Hepatocyte (in vitro differentiated cells): ENCODE measurements around the gene KNL1.

Source experiments
- EZH2 ChIP-seq: fragments of 200-600 bp; sonication (generic); IDR thresholded peaks from 2 replicates; pipeline ENCODE4 v1.6.1; 2016; ENCODE audit warnings: antibody characterized with exemption, mild to moderate bottlenecking, borderline replicate concordance
- EZH2phosphoT487 ChIP-seq: fragments of 200-600 bp; sonication (generic); IDR thresholded peaks from one replicate; pipeline ENCODE4 v1.6.1; 2018; ENCODE audit warnings: antibody characterized with exemption, mild to moderate bottlenecking, low read depth, moderate library complexity; ENCODE audit not compliant: unreplicated experiment, severe bottlenecking
- TF ChIP-seq, protein P1 (sequence below): fragments of 200-600 bp; sonication (generic); IDR thresholded peaks from 2 replicates; pipeline ENCODE4 v1.5.1; 2016; ENCODE audit warnings: antibody characterized with exemption, mild to moderate bottlenecking; ENCODE audit not compliant: poor library complexity

DNA sequence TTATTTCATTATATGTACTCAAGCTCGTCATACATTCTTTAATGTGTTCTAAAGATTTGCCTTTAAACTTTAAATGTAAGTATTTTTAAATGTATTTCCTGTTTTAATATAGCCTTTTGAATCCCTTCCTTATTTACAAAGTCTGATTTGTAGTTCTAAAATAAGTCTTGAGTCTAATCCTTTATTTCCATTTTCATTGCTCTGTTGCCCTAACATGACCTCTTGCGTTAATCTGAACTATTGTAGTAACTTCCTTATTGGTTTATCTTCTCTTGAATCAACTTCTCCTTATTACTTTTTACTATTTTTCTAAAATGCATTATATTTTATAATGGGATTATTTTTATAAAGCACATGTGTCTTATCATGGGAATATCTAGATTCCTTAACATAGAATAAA, 24.0 kb downstream of the KNL1 start:
- TF ChIP-seq, protein P1, sequence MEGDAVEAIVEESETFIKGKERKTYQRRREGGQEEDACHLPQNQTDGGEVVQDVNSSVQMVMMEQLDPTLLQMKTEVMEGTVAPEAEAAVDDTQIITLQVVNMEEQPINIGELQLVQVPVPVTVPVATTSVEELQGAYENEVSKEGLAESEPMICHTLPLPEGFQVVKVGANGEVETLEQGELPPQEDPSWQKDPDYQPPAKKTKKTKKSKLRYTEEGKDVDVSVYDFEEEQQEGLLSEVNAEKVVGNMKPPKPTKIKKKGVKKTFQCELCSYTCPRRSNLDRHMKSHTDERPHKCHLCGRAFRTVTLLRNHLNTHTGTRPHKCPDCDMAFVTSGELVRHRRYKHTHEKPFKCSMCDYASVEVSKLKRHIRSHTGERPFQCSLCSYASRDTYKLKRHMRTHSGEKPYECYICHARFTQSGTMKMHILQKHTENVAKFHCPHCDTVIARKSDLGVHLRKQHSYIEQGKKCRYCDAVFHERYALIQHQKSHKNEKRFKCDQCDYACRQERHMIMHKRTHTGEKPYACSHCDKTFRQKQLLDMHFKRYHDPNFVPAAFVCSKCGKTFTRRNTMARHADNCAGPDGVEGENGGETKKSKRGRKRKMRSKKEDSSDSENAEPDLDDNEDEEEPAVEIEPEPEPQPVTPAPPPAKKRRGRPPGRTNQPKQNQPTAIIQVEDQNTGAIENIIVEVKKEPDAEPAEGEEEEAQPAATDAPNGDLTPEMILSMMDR, result no peak
- TF ChIP-seq EZH2, result no peak
- TF ChIP-seq EZH2phosphoT487, result no peak
